Calu3 (cell line): ENCODE measurements around the gene RSPRY1. TPM values are rescaled to one million over a fixed set of nuclear protein-coding genes. Genes with fewer than 3 reads are reported as not detected.

Experiments used
- BruUV-seq: library from RNA; stranded (reverse); fragments of 400-500 nt; replicated peaks from 2 replicates; lab custom pipeline; 2021; lab: Mats Ljungman, UMichigan
- CTCF ChIA-PET: fragments of 300-600 bp; sonication (Branson Sonifier 250); formaldehyde crosslinking; loops from one replicate; lab custom pipeline; 2022; ENCODE audit warnings: antibody characterized with exemption; lab: Charles Lee
- DNase-seq: peaks from one replicate; pipeline ENCODE4 v3.0.0; 2022
- H3K27ac Mint-ChIP-seq: one replicate; pipeline ENCODE4 v1.8.0; 2022; ENCODE audit warnings: mixed read lengths; ENCODE audit not compliant: unreplicated experiment
- H3K27me3 Mint-ChIP-seq: one replicate; pipeline ENCODE4 v1.8.0; 2022; ENCODE audit warnings: mixed read lengths; ENCODE audit not compliant: unreplicated experiment
- H3K36me3 Mint-ChIP-seq: one replicate; pipeline ENCODE4 v1.8.0; 2022; ENCODE audit warnings: mild to moderate bottlenecking, moderate library complexity, mixed read lengths; ENCODE audit not compliant: insufficient read depth, unreplicated experiment
- H3K4me1 Mint-ChIP-seq: one replicate; pipeline ENCODE4 v1.8.0; 2022; ENCODE audit warnings: mild to moderate bottlenecking, low read depth, mixed read lengths; ENCODE audit not compliant: unreplicated experiment
- H3K4me3 Mint-ChIP-seq: one replicate; pipeline ENCODE4 v1.8.0; 2022; ENCODE audit warnings: mild to moderate bottlenecking, low read depth, moderate library complexity, mixed read lengths; ENCODE audit not compliant: unreplicated experiment
- H3K9me3 Mint-ChIP-seq: one replicate; pipeline ENCODE4 v1.8.0; 2022; ENCODE audit warnings: low read depth, mixed read lengths; ENCODE audit not compliant: unreplicated experiment
- intact Hi-C: fragments of 100-400 bp; cut with micrococcal nuclease; formaldehyde crosslinking; loops from one replicate; pipeline ENCODE4 v1.10.0; 2022; ENCODE audit not compliant: unreplicated experiment
- total RNA-seq: library from RNA; stranded (reverse); gene quantifications from 2 replicates; pipeline ENCODE4 v1.2.3, GENCODE V29; 2022
- TF ChIP-seq, protein P1 (sequence below): fragments of 200-600 bp; IDR thresholded peaks from one replicate; pipeline ENCODE4 v1.8.0; 2022; ENCODE audit warnings: antibody characterized with exemption; ENCODE audit not compliant: unreplicated experiment

Gene RSPRY1
- total RNA-seq, 1 experiment from 2014 or later: 43.6 TPM

DNA sequence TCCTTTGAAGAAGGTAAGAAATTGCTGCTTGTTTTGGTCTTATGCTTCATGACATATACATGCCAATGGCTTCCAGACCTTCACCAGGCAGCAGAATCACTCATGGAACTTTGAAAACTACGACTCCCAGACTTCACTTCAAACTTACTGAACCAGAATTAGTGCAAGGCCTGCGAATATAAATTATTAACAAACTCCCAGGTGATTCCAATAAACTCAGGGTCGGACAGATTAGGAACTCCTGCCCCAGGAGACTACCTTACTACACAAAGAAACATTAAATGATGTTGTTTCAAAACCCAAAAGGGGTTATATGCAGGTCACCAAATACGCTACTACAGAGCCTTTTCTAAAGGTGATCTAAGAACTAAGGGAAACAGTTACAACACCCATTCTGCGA lies 20.6 kb upstream of the RSPRY1 start:
- no peaks in the 10 kb centered on the region for H3K27me3 Mint-ChIP-seq
- DNase-seq: no peak
- CTCF ChIA-PET: no interaction called here
- no peak overlapping the region for H3K27ac Mint-ChIP-seq
- TF ChIP-seq, protein P1, sequence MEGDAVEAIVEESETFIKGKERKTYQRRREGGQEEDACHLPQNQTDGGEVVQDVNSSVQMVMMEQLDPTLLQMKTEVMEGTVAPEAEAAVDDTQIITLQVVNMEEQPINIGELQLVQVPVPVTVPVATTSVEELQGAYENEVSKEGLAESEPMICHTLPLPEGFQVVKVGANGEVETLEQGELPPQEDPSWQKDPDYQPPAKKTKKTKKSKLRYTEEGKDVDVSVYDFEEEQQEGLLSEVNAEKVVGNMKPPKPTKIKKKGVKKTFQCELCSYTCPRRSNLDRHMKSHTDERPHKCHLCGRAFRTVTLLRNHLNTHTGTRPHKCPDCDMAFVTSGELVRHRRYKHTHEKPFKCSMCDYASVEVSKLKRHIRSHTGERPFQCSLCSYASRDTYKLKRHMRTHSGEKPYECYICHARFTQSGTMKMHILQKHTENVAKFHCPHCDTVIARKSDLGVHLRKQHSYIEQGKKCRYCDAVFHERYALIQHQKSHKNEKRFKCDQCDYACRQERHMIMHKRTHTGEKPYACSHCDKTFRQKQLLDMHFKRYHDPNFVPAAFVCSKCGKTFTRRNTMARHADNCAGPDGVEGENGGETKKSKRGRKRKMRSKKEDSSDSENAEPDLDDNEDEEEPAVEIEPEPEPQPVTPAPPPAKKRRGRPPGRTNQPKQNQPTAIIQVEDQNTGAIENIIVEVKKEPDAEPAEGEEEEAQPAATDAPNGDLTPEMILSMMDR: no peak
- intact Hi-C loops: loop anchor here (5.0 kb wide), 1 partner anchor 298 kb away; the partner anchor contains the start of gene SLC12A3
- BruUV-seq: no TSS peak
- peaks cover 12% of the 10 kb centered on the region for H3K4me1 Mint-ChIP-seq
- peaks cover 55% of the 10 kb centered on the region for H3K36me3 Mint-ChIP-seq
- no peak overlapping the region for H3K4me3 Mint-ChIP-seq
- no peaks in the 10 kb centered on the region for H3K9me3 Mint-ChIP-seq

DNA sequence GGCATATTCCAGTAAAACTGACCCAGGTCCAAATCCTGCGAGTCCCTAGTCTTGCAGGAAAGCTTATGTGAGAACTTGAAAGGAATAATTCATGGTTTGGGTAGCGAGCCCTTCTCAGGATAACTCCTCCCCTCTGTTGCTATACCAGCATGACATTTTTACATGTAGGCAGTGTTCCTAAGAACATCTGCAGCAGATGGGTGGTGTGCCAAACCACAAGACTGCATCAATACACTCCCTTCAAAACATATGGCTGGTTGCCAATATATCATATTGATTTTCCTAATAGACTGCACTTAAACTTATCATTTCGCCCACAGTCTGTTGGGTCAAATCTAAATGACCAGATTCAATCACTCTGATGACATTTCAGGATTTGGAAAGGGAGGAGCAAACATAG lies 20.2 kb upstream of the RSPRY1 start:
- no TSS peak for BruUV-seq
- no peaks in the 10 kb centered on the region for H3K27me3 Mint-ChIP-seq
- intact Hi-C loops: loop anchor here (5.0 kb wide), 1 partner anchor 299 kb away; the partner anchor contains the start of gene SLC12A3
- peaks cover 12% of the 10 kb centered on the region for H3K4me1 Mint-ChIP-seq
- TF ChIP-seq, protein P1: no peak
- H3K4me3 Mint-ChIP-seq: no peak overlapping the region
- no peaks in the 10 kb centered on the region for H3K9me3 Mint-ChIP-seq
- DNase-seq: no peak
- H3K36me3 Mint-ChIP-seq: peaks cover 58% of the 10 kb centered on the region
- H3K27ac Mint-ChIP-seq: no peak overlapping the region
- CTCF ChIA-PET: no interaction called here

DNA sequence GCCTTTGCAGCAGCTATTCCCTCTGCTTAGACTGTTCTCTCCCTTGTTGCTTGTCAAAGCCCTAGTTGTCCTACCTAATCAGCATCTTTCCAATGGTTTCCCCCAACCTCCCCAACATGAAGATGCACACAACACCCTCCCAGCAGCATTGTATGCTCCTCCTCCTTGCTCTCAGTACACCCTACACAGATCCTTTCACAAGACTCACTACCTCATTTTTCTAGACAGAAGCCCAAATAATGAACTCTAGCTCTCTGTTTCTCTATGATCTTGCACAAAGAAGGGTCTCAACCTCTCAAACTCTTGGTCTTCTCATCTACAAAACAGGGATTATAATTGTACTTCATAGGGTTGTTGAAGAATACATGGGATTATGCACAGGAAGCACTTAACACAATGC lies 19.7 kb upstream of the RSPRY1 start:
- no peak overlapping the region for H3K4me3 Mint-ChIP-seq
- no peaks in the 10 kb centered on the region for H3K9me3 Mint-ChIP-seq
- peaks cover 56% of the 10 kb centered on the region for H3K36me3 Mint-ChIP-seq
- peaks cover 12% of the 10 kb centered on the region for H3K4me1 Mint-ChIP-seq
- no peaks in the 10 kb centered on the region for H3K27me3 Mint-ChIP-seq
- CTCF ChIA-PET: no interaction called here
- BruUV-seq: no TSS peak
- TF ChIP-seq, protein P1: no peak
- DNase-seq: no peak
- intact Hi-C loops: loop anchor here (5.0 kb wide), 1 partner anchor 299 kb away; the partner anchor contains the start of gene SLC12A3
- no peak overlapping the region for H3K27ac Mint-ChIP-seq

DNA sequence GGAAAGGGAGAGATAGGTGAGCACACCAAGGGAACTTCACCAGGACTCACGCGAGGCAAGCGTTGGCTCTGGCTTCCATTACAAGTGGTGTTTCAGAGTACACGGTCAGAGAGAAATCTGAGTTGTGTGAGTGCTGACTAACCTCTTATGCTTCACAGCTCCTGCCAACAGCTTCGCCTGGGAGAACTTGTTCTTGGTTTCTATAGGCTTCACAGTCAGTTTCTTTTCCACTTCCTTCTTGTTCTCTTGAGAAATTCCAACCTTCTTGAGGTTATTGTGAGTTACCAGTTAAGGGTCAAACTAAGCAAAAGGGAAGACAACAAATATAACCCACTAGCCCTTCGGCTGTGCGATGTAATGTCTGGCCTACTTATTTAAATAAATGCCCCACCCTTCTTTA lies 19.2 kb upstream of the RSPRY1 start:
- Mint-ChIP-seq H3K9me3 (no peaks in the 10 kb centered on the region), H3K27me3 (no peaks in the 10 kb centered on the region), H3K4me1 (peaks cover 12% of the 10 kb centered on the region), H3K27ac (no peak overlapping the region), H3K36me3 (peaks cover 53% of the 10 kb centered on the region), H3K4me3 (no peak overlapping the region)
- CTCF ChIA-PET: no interaction called here
- TF ChIP-seq, protein P1: no peak
- no TSS peak for BruUV-seq
- intact Hi-C loops: loop anchor here (5.0 kb wide), 1 partner anchor 300 kb away; the partner anchor contains the start of gene SLC12A3
- DNase-seq: no peak
